CD4-positive, alpha-beta T cell (primary cell): Measurements from ENCODE around the gene GPR68. TPM values are rescaled to one million over a fixed set of nuclear protein-coding genes. Genes with fewer than 3 reads are reported as not detected.

Source experiments
- ATAC-seq: fragments of 200-7000 bp; cut with Tn5 transposase; one replicate; pipeline ENCODE4 v1.10.0; 2022; ENCODE audit warnings: mild to moderate bottlenecking; ENCODE audit not compliant: poor library complexity
- CTCF ChIA-PET: fragments of 350-600 bp; sonication (Branson Sonifier 250); formaldehyde crosslinking; loops from one replicate; lab custom pipeline; 2021; ENCODE audit warnings: antibody characterized with exemption, inconsistent platforms; lab: Charles Lee
- POLR2A ChIA-PET: fragments of 350-600 bp; sonication (Branson Sonifier 250); formaldehyde crosslinking; loops from one replicate; lab custom pipeline; 2021; ENCODE audit warnings: antibody characterized with exemption, inconsistent platforms; lab: Charles Lee
- DNase-seq, 14 experiments: peaks; one replicate each; pipeline ENCODE4 v3.0.0-alpha.2; 2013 to 2020; ENCODE audit warnings: mixed read lengths in 2 of 14
- H3K27ac ChIP-seq, 2 donors: one replicate each; pipeline versions ENCODE4 v1.5.1 to v1.7.0; 2013; ENCODE audit warnings: low read length in 2 of 2, low read depth in 1 of 2, mild to moderate bottlenecking in 1 of 2
- H3K27me3 ChIP-seq, 2 experiments: 1 replicate in 1 of 2; 2 replicates in 1 of 2; pipeline versions ENCODE4 v1.6.1 to v1.7.0; 2013; ENCODE audit warnings: low read length in 2 of 2, control low read depth in 1 of 2, mild to moderate bottlenecking in 1 of 2, moderate library complexity in 1 of 2; ENCODE audit not compliant: insufficient read depth in 2 of 2, control insufficient read depth in 1 of 2
- H3K36me3 ChIP-seq: one replicate; pipeline ENCODE4 v1.6.1; 2013; ENCODE audit warnings: low read length, control low read depth; ENCODE audit not compliant: insufficient read depth
- H3K4me1 ChIP-seq: one replicate; pipeline ENCODE4 v1.6.1; 2013; ENCODE audit warnings: low read length, control low read depth; ENCODE audit not compliant: insufficient read depth
- H3K4me3 ChIP-seq: one replicate; pipeline ENCODE4 v1.5.1; 2013; ENCODE audit warnings: mild to moderate bottlenecking, low read length, moderate library complexity
- H3K9me3 ChIP-seq, 2 experiments: 1 replicate in 1 of 2; 2 replicates in 1 of 2; pipeline versions ENCODE4 v1.6.1 to v1.7.0; 2013; ENCODE audit warnings: low read length in 2 of 2, mild to moderate bottlenecking in 2 of 2, control low read depth in 1 of 2, moderate library complexity in 1 of 2; ENCODE audit not compliant: control insufficient read depth in 1 of 2, insufficient read depth in 1 of 2
- H3K27ac Mint-ChIP-seq: one replicate; pipeline ENCODE4 v1.8.0; 2020; ENCODE audit warnings: mixed read lengths
- H3K27me3 Mint-ChIP-seq: one replicate; pipeline ENCODE4 v1.8.0; 2021; ENCODE audit warnings: mixed read lengths
- H3K36me3 Mint-ChIP-seq: one replicate; pipeline ENCODE4 v1.8.0; 2021; ENCODE audit warnings: low read depth, mixed read lengths
- H3K4me1 Mint-ChIP-seq: one replicate; pipeline ENCODE4 v1.8.0; 2021; ENCODE audit warnings: low read depth, mixed read lengths
- H3K4me3 Mint-ChIP-seq: one replicate; pipeline ENCODE4 v1.8.0; 2020; ENCODE audit warnings: mild to moderate bottlenecking, mixed read lengths
- H3K9me3 Mint-ChIP-seq: one replicate; pipeline ENCODE4 v1.8.0; 2020; ENCODE audit warnings: mixed read lengths
- intact Hi-C, 2 experiments: fragments of 100-400 bp; cut with DNase I in 1 of 2; cut with micrococcal nuclease in 1 of 2; formaldehyde crosslinking; loops; one replicate each; pipeline versions ENCODE4 v1.15.1 to v1.9.0; 2023 to 2025; cut with DNase I, micrococcal nuclease
- total RNA-seq, 174 experiments: library from RNA in 2 of 174; stranded (reverse) in 2 of 174; gene quantifications; one replicate each; pipeline ENCODE4 v1.2.3 and lab custom pipeline; 2021 to 2026
- TF ChIP-seq, protein P1 (sequence below): fragments of 200-600 bp; IDR thresholded peaks from one replicate; pipeline ENCODE4 v1.8.0; 2022; ENCODE audit warnings: antibody characterized with exemption, mild to moderate bottlenecking

GPR68 gene
- total RNA-seq, 2 experiments from 2014 or later = 2.8 to 2.9 TPM

DNA sequence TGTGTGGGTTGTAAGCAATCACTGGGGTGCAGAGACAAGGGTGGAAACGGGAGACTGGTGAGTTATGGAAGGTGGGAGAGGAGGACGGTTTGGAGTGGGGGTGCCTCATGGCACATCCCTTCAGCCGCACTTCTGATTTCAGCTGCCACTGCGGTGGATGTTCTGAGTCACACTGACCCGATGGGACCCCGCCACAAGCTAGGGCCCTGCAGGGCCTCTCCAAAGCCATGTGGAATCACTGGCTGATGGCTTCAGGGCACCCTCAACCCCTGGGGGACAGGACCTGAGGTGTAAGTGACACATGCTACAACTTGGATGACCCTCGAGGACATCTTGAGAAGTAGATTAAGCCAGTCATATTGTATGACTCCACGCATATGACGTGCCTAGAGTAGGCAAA lies 53.7 kb downstream of the GPR68 start:
- Histone ChIP-seq H3K36me3 (peaks cover 61% of the 10 kb centered on the region), H3K27ac (no peak overlapping the region), H3K4me3 (no peak overlapping the region), H3K4me1 (peaks cover 15% of the 10 kb centered on the region), H3K27me3 (no peaks in the 10 kb centered on the region), H3K9me3 (no peaks in the 10 kb centered on the region)
- CTCF ChIA-PET = interaction anchor here (1.2 kb wide), 1 partner anchor 18 kb away, joined by 3 read pairs; no protein-coding TSS in a partner anchor
- POLR2A ChIA-PET = no interaction called here
- no peaks in the 10 kb centered on the region for H3K9me3 Mint-ChIP-seq
- peaks cover 77% of the 10 kb centered on the region for H3K36me3 Mint-ChIP-seq
- H3K27ac Mint-ChIP-seq = no peak overlapping the region
- H3K27me3 Mint-ChIP-seq = no peaks in the 10 kb centered on the region
- DNase-seq (no peak), ATAC-seq (no peak)
- intact Hi-C loops = loop anchor here (5.0 kb wide), 3 partner anchors 36 to 96 kb away; partner anchors contain the start of gene GPR68 (in 1 of the 2)
- TF ChIP-seq, protein P1, sequence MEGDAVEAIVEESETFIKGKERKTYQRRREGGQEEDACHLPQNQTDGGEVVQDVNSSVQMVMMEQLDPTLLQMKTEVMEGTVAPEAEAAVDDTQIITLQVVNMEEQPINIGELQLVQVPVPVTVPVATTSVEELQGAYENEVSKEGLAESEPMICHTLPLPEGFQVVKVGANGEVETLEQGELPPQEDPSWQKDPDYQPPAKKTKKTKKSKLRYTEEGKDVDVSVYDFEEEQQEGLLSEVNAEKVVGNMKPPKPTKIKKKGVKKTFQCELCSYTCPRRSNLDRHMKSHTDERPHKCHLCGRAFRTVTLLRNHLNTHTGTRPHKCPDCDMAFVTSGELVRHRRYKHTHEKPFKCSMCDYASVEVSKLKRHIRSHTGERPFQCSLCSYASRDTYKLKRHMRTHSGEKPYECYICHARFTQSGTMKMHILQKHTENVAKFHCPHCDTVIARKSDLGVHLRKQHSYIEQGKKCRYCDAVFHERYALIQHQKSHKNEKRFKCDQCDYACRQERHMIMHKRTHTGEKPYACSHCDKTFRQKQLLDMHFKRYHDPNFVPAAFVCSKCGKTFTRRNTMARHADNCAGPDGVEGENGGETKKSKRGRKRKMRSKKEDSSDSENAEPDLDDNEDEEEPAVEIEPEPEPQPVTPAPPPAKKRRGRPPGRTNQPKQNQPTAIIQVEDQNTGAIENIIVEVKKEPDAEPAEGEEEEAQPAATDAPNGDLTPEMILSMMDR = no peak
- H3K4me3 Mint-ChIP-seq = no peak overlapping the region
- peaks cover 17% of the 10 kb centered on the region for H3K4me1 Mint-ChIP-seq

DNA sequence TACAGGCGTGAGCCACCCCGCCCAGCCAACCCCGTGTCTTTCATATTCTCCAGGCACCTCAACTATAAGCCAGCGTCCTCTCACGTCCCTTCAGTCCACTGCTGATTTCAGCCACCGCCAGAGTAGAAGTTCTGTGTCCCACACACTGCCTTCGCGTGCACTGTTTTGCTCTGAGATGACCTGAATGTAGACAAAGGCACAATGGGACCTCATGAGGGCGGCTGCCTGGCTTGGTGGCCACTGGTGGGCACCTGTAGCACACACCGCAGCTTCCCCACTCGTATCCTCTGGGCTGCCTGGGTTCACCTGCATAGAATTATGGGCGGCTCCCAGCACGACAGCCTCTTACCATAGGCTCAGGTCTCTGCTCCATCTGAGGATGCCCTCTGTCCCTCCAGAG lies 57.2 kb downstream of the GPR68 start:
- no peaks in the 10 kb centered on the region for H3K4me1 ChIP-seq
- H3K27me3 ChIP-seq = no peaks in the 10 kb centered on the region
- ChIA-PET POLR2A (no interaction called here), CTCF (no interaction called here)
- no peak for ATAC-seq
- no peak overlapping the region for H3K27ac Mint-ChIP-seq
- H3K27ac ChIP-seq = no peak overlapping the region
- no peaks in the 10 kb centered on the region for H3K4me1 Mint-ChIP-seq
- intact Hi-C loops = no loop called here
- no peaks in the 10 kb centered on the region for H3K9me3 ChIP-seq
- TF ChIP-seq, protein P1 = no peak
- no peaks in the 10 kb centered on the region for H3K27me3 Mint-ChIP-seq
- DNase-seq = no peak
- peaks cover 76% of the 10 kb centered on the region for H3K36me3 ChIP-seq
- H3K36me3 Mint-ChIP-seq = peaks cover 79% of the 10 kb centered on the region
- no peak overlapping the region for H3K4me3 ChIP-seq
- H3K9me3 Mint-ChIP-seq = no peaks in the 10 kb centered on the region
- no peak overlapping the region for H3K4me3 Mint-ChIP-seq

GRCh38 chr14:91186515-91187066 lies 57.9 kb downstream of the GPR68 start:
- H3K4me1 ChIP-seq = no peaks in the 10 kb centered on the region
- no peak for ATAC-seq
- POLR2A ChIA-PET = no interaction called here
- no peaks in the 10 kb centered on the region for H3K9me3 ChIP-seq
- DNase-seq = no peak
- Mint-ChIP-seq H3K36me3 (peaks cover 76% of the 10 kb centered on the region), H3K4me1 (no peaks in the 10 kb centered on the region), H3K4me3 (no peak overlapping the region), H3K27me3 (no peaks in the 10 kb centered on the region), H3K9me3 (no peaks in the 10 kb centered on the region), H3K27ac (no peak overlapping the region)
- intact Hi-C loops = no loop called here
- peaks cover 78% of the 10 kb centered on the region for H3K36me3 ChIP-seq
- CTCF ChIA-PET = interaction anchor here (1.5 kb wide), 1 partner anchor 9 kb away, joined by 3 read pairs; no protein-coding TSS in a partner anchor
- H3K27me3 ChIP-seq = no peaks in the 10 kb centered on the region
- no peak overlapping the region for H3K4me3 ChIP-seq
- H3K27ac ChIP-seq = no peak overlapping the region
- TF ChIP-seq, protein P1 = no peak
